Measurements from ENCODE around the gene KCNIP4. TPM values are rescaled to one million over a fixed set of nuclear protein-coding genes. Genes with fewer than 3 reads are reported as not detected.

Gene KCNIP4
- total and polyA plus RNA-seq, 12 donors, result 0.44 to 4.1 (median 1.6) TPM

DNA sequence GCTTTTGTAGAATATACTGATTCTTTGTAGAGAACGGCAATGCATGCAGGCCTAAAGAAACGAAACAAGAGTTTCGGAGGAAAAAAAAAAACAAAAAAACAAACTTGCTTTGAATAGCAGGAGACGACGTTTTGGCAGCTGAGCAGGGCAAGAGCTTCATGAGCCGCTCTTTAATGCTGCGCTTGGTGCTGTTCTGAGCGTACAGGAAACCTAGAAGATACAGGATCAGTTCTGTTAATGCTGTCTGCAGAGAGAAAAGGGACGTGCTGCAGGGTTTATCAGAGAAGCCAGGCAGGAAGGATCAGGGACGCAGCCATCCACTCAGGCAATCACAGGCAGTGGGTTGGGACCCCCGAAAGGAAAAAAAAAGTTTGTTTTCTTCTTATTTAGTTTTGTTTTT, 1066.1 kb downstream of the KCNIP4 start:
- WGBS, 4 donors, result 66 to 73% (median 70%) methylated on average over 11 of the region's 11 CpGs
- Histone ChIP-seq H3K36me3 (replicated peaks in 1 of 2) (no peaks in the 10 kb centered on the region), H3K27me3 (no peaks in the 10 kb centered on the region), H3K27ac (no peak overlapping the region), H3K4me3 (no peak overlapping the region), H3K9me3 (replicated peaks in 1 of 3) (no peaks in the 10 kb centered on the region), H3K4me1 (replicated peaks in 1 of 2) (no peaks in the 10 kb centered on the region)
- TF ChIP-seq, protein P1, sequence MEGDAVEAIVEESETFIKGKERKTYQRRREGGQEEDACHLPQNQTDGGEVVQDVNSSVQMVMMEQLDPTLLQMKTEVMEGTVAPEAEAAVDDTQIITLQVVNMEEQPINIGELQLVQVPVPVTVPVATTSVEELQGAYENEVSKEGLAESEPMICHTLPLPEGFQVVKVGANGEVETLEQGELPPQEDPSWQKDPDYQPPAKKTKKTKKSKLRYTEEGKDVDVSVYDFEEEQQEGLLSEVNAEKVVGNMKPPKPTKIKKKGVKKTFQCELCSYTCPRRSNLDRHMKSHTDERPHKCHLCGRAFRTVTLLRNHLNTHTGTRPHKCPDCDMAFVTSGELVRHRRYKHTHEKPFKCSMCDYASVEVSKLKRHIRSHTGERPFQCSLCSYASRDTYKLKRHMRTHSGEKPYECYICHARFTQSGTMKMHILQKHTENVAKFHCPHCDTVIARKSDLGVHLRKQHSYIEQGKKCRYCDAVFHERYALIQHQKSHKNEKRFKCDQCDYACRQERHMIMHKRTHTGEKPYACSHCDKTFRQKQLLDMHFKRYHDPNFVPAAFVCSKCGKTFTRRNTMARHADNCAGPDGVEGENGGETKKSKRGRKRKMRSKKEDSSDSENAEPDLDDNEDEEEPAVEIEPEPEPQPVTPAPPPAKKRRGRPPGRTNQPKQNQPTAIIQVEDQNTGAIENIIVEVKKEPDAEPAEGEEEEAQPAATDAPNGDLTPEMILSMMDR (IDR thresholded peaks at IDR 0.05), result no peak
- TF ChIP-seq POLR2A (IDR thresholded peaks at IDR 0.05), result no peak
- intact Hi-C loops (cut with DNase I), result no loop called here
- no peak for DNase-seq

DNA sequence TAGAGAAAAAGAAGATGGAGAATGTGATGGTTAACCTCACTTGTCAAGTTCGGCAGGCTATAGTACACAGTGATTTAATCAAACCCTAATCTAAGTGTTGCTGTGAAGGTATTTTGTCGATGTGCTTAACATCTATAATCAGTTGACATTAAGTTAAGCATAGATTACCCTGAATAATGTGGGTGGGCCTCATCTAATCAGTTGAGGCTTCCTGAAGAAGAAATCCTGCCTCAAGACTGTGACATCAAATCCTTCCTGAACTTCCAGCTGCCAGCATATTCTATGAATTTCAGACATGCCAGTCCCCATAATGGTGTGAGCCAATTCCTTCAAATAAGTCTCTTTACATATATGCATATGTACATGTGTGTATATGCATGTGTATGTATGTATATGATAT, 1066.9 kb downstream of the KCNIP4 start:
- 74 to 88% (median 80%) methylated on average over 2 of the region's 2 CpGs for WGBS, 4 donors
- no peaks in the 10 kb centered on the region for H3K27me3 ChIP-seq
- H3K27ac ChIP-seq, result no peak overlapping the region
- no peaks in the 10 kb centered on the region for H3K36me3 ChIP-seq (replicated peaks in 1 of 2)
- H3K4me1 ChIP-seq (replicated peaks in 1 of 2), result no peaks in the 10 kb centered on the region
- intact Hi-C loops (cut with DNase I), result no loop called here
- DNase-seq, result no peak
- TF ChIP-seq, protein P1 (IDR thresholded peaks at IDR 0.05), result no peak
- no peak for TF ChIP-seq POLR2A (IDR thresholded peaks at IDR 0.05)
- H3K4me3 ChIP-seq, result no peak overlapping the region
- H3K9me3 ChIP-seq (replicated peaks in 1 of 3), result no peaks in the 10 kb centered on the region

DNA sequence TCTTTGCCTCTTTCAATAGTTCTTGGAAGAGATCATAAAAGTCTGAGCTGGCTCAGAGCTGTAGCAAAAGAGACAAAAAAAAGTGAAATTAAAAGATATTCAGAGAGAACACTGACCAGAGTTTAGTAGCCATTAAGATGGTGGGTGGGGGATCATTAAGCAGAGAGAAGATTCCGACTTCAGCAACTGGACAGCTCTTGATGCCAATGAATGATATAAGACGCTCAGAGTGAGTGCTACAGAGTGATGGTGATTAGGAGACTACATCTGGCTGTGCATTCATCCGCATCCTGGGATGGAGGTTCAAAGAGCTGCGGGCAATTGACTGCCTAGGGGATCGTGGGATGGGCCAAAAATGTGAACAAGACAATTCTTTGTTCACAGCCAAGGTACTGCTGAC, 1069.8 kb downstream of the KCNIP4 start:
- H3K27ac ChIP-seq, result no peak overlapping the region
- no peak overlapping the region for H3K4me3 ChIP-seq
- no peaks in the 10 kb centered on the region for H3K36me3 ChIP-seq (replicated peaks in 1 of 2)
- no peak for DNase-seq
- H3K27me3 ChIP-seq, result no peaks in the 10 kb centered on the region
- intact Hi-C loops (cut with DNase I), result no loop called here
- H3K9me3 ChIP-seq (replicated peaks in 1 of 3), result no peaks in the 10 kb centered on the region
- no peaks in the 10 kb centered on the region for H3K4me1 ChIP-seq (replicated peaks in 1 of 2)
- 55 to 69% (median 68%) methylated on average over 5 of the region's 5 CpGs for WGBS, 4 donors
- TF ChIP-seq, protein P1 (IDR thresholded peaks at IDR 0.05), result no peak
- TF ChIP-seq POLR2A (IDR thresholded peaks at IDR 0.05), result no peak

DNA sequence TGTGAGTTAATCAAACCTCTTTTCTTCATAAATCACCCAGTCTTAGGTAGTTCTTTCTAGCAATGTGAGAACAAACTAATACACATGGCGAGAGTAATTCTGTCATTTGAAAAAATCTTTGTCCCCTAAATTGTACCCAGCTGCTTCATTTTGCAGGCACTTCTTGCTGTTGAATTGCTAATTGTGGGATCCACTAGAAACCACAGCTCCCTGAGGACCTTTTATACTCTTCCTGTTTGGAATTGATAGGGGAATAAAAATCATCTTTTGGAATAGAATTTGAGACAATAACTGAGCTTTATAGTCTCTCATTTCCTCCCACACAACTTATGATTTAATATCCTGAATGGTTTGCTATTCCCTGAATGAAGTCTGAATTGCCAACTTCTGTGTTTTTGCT, 1078.1 kb downstream of the KCNIP4 start:
- no peaks in the 10 kb centered on the region for H3K4me1 ChIP-seq (replicated peaks in 1 of 2)
- no peak for DNase-seq
- WGBS, 4 donors, result 21 to 75% (median 67%) methylated on average over 1 of the region's 1 CpG

More for the DNA sequence above, 1078.1 kb downstream of the KCNIP4 start:
- intact Hi-C loops (cut with DNase I), result no loop called here
- Histone ChIP-seq H3K9me3 (replicated peaks in 1 of 3) (no peaks in the 10 kb centered on the region), H3K4me3 (no peak overlapping the region), H3K27me3 (no peaks in the 10 kb centered on the region), H3K27ac (no peak overlapping the region), H3K36me3 (replicated peaks in 1 of 2) (no peaks in the 10 kb centered on the region)
- TF ChIP-seq POLR2A (IDR thresholded peaks at IDR 0.05), result no peak
- TF ChIP-seq, protein P1 (IDR thresholded peaks at IDR 0.05), result no peak
